Ishikawa (cell line): ENCODE data around the gene U2AF2.

Source experiments
- CREB1 ChIP-seq: IDR thresholded peaks from 2 replicates; pipeline ENCODE4 v1.6.1; 2012; ENCODE audit warnings: low read depth
- ZBTB7A ChIP-seq: IDR thresholded peaks from 2 replicates; pipeline ENCODE4 v1.6.1; 2012; ENCODE audit warnings: low read depth

DNA sequence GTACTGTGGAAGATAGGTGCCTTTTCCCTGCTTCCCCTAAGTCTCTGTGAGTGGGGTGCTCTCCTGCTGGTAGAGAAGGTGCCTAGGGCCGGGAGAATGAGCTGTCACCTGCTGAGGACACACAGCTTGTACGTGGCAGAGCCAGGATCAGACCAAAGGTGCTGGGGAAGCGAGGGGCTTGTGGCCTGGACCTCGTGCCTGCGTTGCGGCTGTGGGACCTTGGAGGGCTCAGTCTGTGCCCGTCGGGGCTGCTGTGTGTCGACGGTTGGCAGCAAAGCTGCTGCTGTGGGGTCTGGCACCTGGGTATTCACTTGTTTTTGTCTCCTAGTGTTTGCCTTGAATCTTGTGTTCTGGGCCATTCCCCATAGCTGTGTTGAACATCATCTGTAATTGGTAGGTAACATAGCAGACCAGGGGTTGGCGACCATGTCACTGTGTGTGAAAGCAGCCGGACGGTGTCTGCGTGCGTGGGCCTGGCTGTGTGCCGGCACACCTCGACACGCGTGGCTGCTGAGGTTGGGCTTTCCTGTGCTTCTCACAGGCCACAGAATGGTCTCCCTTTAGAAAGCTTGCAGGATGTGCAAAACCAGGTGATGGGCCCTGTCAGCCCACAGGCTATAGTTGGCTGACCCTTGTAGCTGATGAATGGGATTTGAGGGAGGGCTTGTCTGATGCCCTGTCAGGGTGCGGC, 9.2 kb downstream of the U2AF2 start:
- no peak for TF ChIP-seq CREB1
- no peak for TF ChIP-seq ZBTB7A
